K562 (cell line): ENCODE measurements around the gene SGMS1. TPM values are rescaled to one million over a fixed set of nuclear protein-coding genes. Genes with fewer than 3 reads are reported as not detected.

Source experiments
- BRF1 ChIP-seq: IDR thresholded peaks from 3 replicates; pipeline ENCODE4 v1.6.1; 2011; ENCODE audit warnings: borderline replicate concordance, mild to moderate bottlenecking; ENCODE audit not compliant: insufficient read length; ENCODE audit errors: extremely low read depth
- CBX1 ChIP-seq: sonication (generic); IDR thresholded peaks from 2 replicates; pipeline ENCODE4 v1.6.1; 2016; ENCODE audit warnings: antibody characterized with exemption, low read depth, mild to moderate bottlenecking
- CHD4 ChIP-seq: fragments of 200-600 bp; sonication (generic); IDR thresholded peaks from 3 replicates; pipeline ENCODE4 v1.6.1; 2012; ENCODE audit warnings: low read depth, mild to moderate bottlenecking, mixed read lengths, low read length, inconsistent platforms; ENCODE audit not compliant: insufficient read depth, insufficient replicate concordance, poor library complexity, severe bottlenecking
- COPS2 ChIP-seq: fragments of 450-650 bp; conservative IDR thresholded peaks from 2 replicates; pipeline ENCODE4 v1.6.1; 2016; ENCODE audit warnings: mild to moderate bottlenecking, moderate library complexity
- ESRRA ChIP-seq: fragments of 450-650 bp; IDR thresholded peaks from 2 replicates; pipeline ENCODE4 v1.6.1; 2014; ENCODE audit warnings: low read depth, mild to moderate bottlenecking, moderate library complexity, borderline replicate concordance
- HSF4 ChIP-seq: fragments of 250-450 bp; sonication (Bioruptor Pico); IDR thresholded peaks from 2 replicates; pipeline ENCODE4 v2.1.2; 2022; ENCODE audit warnings: mild to moderate bottlenecking, moderate library complexity, borderline replicate concordance
- MIER1 ChIP-seq: fragments of 450-650 bp; IDR thresholded peaks from 2 replicates; pipeline ENCODE4 v1.6.1; 2016; ENCODE audit warnings: antibody characterized with exemption, mild to moderate bottlenecking, low read depth
- NCOA2 ChIP-seq, 2 experiments: fragments of 450-650 bp; IDR thresholded peaks; 2 replicates each; pipeline ENCODE4 v1.6.1; 2018; ENCODE audit warnings: mild to moderate bottlenecking in 2 of 2, moderate library complexity in 1 of 2; ENCODE audit not compliant: partially characterized antibody in 2 of 2
- NFXL1 ChIP-seq: fragments of 450-650 bp; formaldehyde crosslinking; IDR thresholded peaks from 2 replicates; pipeline ENCODE4 v1.4.0; 2021; ENCODE audit warnings: mild to moderate bottlenecking
- NUFIP1 ChIP-seq: fragments of 450-650 bp; IDR thresholded peaks from 2 replicates; pipeline ENCODE4 v1.6.1; 2018; ENCODE audit not compliant: partially characterized antibody
- PHB ChIP-seq: fragments of 250-450 bp; sonication (Bioruptor Pico); IDR thresholded peaks from 2 replicates; pipeline ENCODE4 v1.5.0; 2021
- SNIP1 ChIP-seq: fragments of 450-650 bp; IDR thresholded peaks from 2 replicates; pipeline ENCODE4 v1.7.1; 2017; ENCODE audit warnings: low read depth, mild to moderate bottlenecking
- STAT5A ChIP-seq: IDR thresholded peaks from 2 replicates; pipeline ENCODE4 v1.6.1; 2012; ENCODE audit warnings: low read length, inconsistent platforms, borderline replicate concordance
- TBL1XR1 ChIP-seq, 2 experiments: IDR thresholded peaks; 2 replicates each; pipeline ENCODE4 v1.6.1; 2012; ENCODE audit warnings: improper control_type of control experiment in 2 of 2, low read length in 2 of 2, mild to moderate bottlenecking in 1 of 2
- U2AF1 ChIP-seq: fragments of 200-400 bp; formaldehyde crosslinking; optimal IDR thresholded peaks from 2 replicates; pipeline ENCODE3; 2017; ENCODE audit warnings: mild to moderate bottlenecking, low read depth, low read length, moderate library complexity
- YBX1 ChIP-seq: fragments of 450-650 bp; IDR thresholded peaks from 2 replicates; pipeline ENCODE4 v1.7.1; 2016; ENCODE audit warnings: mild to moderate bottlenecking
- ZFP30 ChIP-seq: fragments of 250-450 bp; sonication (Bioruptor Pico); IDR thresholded peaks from 2 replicates; pipeline ENCODE4 v1.8.0; 2022; ENCODE audit warnings: moderate library complexity, mild to moderate bottlenecking, inconsistent platforms, borderline replicate concordance
- ZNF561 ChIP-seq: fragments of 450-650 bp; formaldehyde crosslinking; conservative IDR thresholded peaks from 2 replicates; pipeline ENCODE4 v1.4.0; 2020; ENCODE audit warnings: mild to moderate bottlenecking, moderate library complexity
- ZNF77 ChIP-seq: fragments of 250-450 bp; sonication (Bioruptor Pico); IDR thresholded peaks from 2 replicates; pipeline ENCODE4 v1.5.0; 2020
- polyA plus RNA-seq, 8 experiments: library from polyadenylated mRNA; depleted of rRNA in 4 of 8; stranded (reverse) in 5 of 8; unstranded in 3 of 8; fragments of >200 nt; fragmentation: Nextera tagmentation in 2 of 8; fragmentation: Illumina TruSeq in 1 of 8; extraction: Ambion mirVana in 2 of 8; extraction: Trizol in 1 of 8; gene quantifications; 2 replicates each; pipeline versions ENCODE4 v1.2.1 to v1.2.3, GENCODE V29; 2011 to 2014; ENCODE audit warnings: inconsistent platforms in 1 of 8, missing spikeins in 1 of 8
- total RNA-seq, 7 experiments: library from RNA; depleted of rRNA in 6 of 7; stranded (reverse); fragments of >200 nt in 6 of 7; fragmentation: Illumina TruSeq in 2 of 7; extraction: Trizol in 2 of 7; gene quantifications; 2 replicates each; pipeline versions ENCODE4 v1.2.1 to v1.2.3, GENCODE V29; 2011 to 2021; ENCODE audit warnings: low replicate concordance in 1 of 7
- TF ChIP-seq, protein P1 (sequence below): fragments of 450-650 bp; IDR thresholded peaks from 2 replicates; pipeline ENCODE4 v1.6.1; 2018; ENCODE audit not compliant: partially characterized antibody
- TF ChIP-seq, protein P2 (sequence below), 2 experiments: fragments of 450-650 bp; IDR thresholded peaks; 2 replicates each; pipeline ENCODE4 v1.6.1; 2018; ENCODE audit warnings: mild to moderate bottlenecking in 2 of 2, low read depth in 1 of 2; ENCODE audit not compliant: partially characterized antibody in 2 of 2
- TF ChIP-seq, protein P3 (sequence below): sonication (generic); formaldehyde crosslinking; IDR thresholded peaks from 2 replicates; pipeline ENCODE4 v1.8.0; 2022; ENCODE audit warnings: missing genetic modification reagents, mild to moderate bottlenecking, borderline replicate concordance

SGMS1 gene
- total and polyA plus RNA-seq, 9 of the 15 experiments (the other 6 are each of a cell fraction or from before 2014, with no cell fraction given): 22.6 to 232 (median 82.2) TPM

DNA sequence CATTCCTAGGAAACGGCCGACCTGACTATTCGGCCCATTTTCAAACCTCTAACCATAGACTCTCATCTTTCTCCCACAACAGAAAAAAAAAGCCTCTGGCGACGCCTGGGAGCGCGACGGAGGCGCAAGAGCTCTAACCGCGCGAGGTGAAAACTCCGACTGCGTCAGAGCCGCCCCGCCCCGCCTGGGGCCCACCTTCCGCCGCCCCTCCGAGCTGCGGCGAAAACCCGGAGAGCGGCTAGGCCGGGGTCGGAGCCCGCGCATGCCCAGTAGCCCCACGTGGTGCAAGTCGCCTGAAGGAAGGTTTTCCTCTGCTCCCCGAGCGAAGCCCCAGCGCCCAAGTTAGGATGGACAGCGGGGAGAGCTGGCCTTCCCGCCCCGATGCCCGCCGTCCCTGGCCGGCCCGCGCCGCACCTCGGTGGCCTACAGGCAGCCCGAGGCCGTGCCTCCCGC lies 683 bp upstream of the SGMS1 start (continued):
- TF ChIP-seq BRF1: no peak
- peak; percentile 23 for TF ChIP-seq CHD4
- TF ChIP-seq COPS2: no peak
- TF ChIP-seq ZNF561 (CRISPR knock-in tag): no peak
- TF ChIP-seq, protein P1, sequence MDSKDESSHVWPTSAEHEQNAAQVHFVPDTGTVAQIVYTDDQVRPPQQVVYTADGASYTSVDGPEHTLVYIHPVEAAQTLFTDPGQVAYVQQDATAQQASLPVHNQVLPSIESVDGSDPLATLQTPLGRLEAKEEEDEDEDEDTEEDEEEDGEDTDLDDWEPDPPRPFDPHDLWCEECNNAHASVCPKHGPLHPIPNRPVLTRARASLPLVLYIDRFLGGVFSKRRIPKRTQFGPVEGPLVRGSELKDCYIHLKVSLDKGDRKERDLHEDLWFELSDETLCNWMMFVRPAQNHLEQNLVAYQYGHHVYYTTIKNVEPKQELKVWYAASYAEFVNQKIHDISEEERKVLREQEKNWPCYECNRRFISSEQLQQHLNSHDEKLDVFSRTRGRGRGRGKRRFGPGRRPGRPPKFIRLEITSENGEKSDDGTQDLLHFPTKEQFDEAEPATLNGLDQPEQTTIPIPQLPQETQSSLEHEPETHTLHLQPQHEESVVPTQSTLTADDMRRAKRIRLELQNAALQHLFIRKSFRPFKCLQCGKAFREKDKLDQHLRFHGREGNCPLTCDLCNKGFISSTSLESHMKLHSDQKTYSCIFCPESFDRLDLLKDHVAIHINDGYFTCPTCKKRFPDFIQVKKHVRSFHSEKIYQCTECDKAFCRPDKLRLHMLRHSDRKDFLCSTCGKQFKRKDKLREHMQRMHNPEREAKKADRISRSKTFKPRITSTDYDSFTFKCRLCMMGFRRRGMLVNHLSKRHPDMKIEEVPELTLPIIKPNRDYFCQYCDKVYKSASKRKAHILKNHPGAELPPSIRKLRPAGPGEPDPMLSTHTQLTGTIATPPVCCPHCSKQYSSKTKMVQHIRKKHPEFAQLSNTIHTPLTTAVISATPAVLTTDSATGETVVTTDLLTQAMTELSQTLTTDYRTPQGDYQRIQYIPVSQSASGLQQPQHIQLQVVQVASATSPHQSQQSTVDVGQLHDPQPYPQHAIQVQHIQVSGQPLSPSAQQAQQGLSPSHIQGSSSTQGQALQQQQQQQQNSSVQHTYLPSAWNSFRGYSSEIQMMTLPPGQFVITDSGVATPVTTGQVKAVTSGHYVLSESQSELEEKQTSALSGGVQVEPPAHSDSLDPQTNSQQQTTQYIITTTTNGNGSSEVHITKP: no peak
- no peak for TF ChIP-seq PHB (CRISPR knock-in tag)
- no peak for TF ChIP-seq STAT5A
- 0 out of 2 replicates have a peak, but pooled peaks have one; percentile 64 for TF ChIP-seq MIER1
- TF ChIP-seq, protein P2, sequence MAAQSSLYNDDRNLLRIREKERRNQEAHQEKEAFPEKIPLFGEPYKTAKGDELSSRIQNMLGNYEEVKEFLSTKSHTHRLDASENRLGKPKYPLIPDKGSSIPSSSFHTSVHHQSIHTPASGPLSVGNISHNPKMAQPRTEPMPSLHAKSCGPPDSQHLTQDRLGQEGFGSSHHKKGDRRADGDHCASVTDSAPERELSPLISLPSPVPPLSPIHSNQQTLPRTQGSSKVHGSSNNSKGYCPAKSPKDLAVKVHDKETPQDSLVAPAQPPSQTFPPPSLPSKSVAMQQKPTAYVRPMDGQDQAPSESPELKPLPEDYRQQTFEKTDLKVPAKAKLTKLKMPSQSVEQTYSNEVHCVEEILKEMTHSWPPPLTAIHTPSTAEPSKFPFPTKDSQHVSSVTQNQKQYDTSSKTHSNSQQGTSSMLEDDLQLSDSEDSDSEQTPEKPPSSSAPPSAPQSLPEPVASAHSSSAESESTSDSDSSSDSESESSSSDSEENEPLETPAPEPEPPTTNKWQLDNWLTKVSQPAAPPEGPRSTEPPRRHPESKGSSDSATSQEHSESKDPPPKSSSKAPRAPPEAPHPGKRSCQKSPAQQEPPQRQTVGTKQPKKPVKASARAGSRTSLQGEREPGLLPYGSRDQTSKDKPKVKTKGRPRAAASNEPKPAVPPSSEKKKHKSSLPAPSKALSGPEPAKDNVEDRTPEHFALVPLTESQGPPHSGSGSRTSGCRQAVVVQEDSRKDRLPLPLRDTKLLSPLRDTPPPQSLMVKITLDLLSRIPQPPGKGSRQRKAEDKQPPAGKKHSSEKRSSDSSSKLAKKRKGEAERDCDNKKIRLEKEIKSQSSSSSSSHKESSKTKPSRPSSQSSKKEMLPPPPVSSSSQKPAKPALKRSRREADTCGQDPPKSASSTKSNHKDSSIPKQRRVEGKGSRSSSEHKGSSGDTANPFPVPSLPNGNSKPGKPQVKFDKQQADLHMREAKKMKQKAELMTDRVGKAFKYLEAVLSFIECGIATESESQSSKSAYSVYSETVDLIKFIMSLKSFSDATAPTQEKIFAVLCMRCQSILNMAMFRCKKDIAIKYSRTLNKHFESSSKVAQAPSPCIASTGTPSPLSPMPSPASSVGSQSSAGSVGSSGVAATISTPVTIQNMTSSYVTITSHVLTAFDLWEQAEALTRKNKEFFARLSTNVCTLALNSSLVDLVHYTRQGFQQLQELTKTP (IDR thresholded peaks at IDR 0.05; ENCODE audit: low read depth in 1 of 2, partially characterized antibody in 2 of 2): peak; percentile 43 to 76
- TF ChIP-seq TBL1XR1 (IDR thresholded peaks at IDR 0.05; ENCODE audit: low read length in 2 of 2): 0 out of 4 replicates have a peak, but pooled peaks have one; percentile 40 to 42
- TF ChIP-seq HSF4 (CRISPR knock-in tag): no peak
- TF ChIP-seq, protein P3, sequence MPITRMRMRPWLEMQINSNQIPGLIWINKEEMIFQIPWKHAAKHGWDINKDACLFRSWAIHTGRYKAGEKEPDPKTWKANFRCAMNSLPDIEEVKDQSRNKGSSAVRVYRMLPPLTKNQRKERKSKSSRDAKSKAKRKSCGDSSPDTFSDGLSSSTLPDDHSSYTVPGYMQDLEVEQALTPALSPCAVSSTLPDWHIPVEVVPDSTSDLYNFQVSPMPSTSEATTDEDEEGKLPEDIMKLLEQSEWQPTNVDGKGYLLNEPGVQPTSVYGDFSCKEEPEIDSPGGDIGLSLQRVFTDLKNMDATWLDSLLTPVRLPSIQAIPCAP: no peak
- TF ChIP-seq ZNF77 (CRISPR knock-in tag): no peak
- no peak for TF ChIP-seq ZFP30
- peak; percentile 69 for TF ChIP-seq U2AF1
- no peak for TF ChIP-seq NUFIP1
- no peak for TF ChIP-seq NFXL1 (CRISPR knock-in tag)
- TF ChIP-seq CBX1: peak; percentile 90
- no peak for TF ChIP-seq NCOA2 (IDR thresholded peaks at IDR 0.05; ENCODE audit: partially characterized antibody in 2 of 2)
- no peak for TF ChIP-seq SNIP1
- no peak for TF ChIP-seq YBX1
- peak; percentile 53 for TF ChIP-seq ESRRA
